OCI-M2 (cell line): ENCODE measurements around the gene PORCN.
A peak's percentile ranks its signal among the peaks of the same experiment; 100 is the strongest.

Source experiments
- DNase-seq: peaks from one replicate; lab custom pipeline; 2025; ENCODE audit not compliant: unreplicated experiment; lab: John Stamatoyannopoulos, UW

The PORCN gene

GRCh38 chrX:48508400-48509244 is at the start of gene PORCN:
TSS of gene PORCN (plus strand) at chrX:48508992. CDS start at chrX:48509821, 829 bp downstream.
- DNase-seq = no peak

GRCh38 chrX:48459483-48459882 is 49.3 kb upstream of the PORCN start:
- DNase-seq = no peak

GRCh38 chrX:48460031-48460430 is 48.8 kb upstream of the PORCN start:
- DNase-seq = no peak

- DNase-seq = no peak
These were observed 48.2 kb upstream of the PORCN start for GRCh38 chrX:48460606-48461005.

GRCh38 chrX:48461830-48462229 is 47.0 kb upstream of the PORCN start:
- DNase-seq = no peak

- no peak for DNase-seq
These were observed 43.4 kb upstream of the PORCN start for GRCh38 chrX:48465336-48465933.

GRCh38 chrX:48466696-48467095 is 42.1 kb upstream of the PORCN start:
- DNase-seq = no peak

GRCh38 chrX:48467281-48467761 is 41.5 kb upstream of the PORCN start:
- peak; percentile 54 for DNase-seq

GRCh38 chrX:48468247-48468671 is 40.5 kb upstream of the PORCN start:
- peak; percentile 31 for DNase-seq

- no peak for DNase-seq
These were observed 39.8 kb upstream of the PORCN start for GRCh38 chrX:48468693-48469691.

- DNase-seq = no peak
These were observed 38.5 kb upstream of the PORCN start, which contains the start of gene SLC38A5 for GRCh38 chrX:48470110-48470832. TSS of gene SLC38A5 (minus strand) at chrX:48470260. CDS start at chrX:48467924, 2,336 bp downstream.

- no peak for DNase-seq
These were observed 38.0 kb upstream of the PORCN start for GRCh38 chrX:48470833-48471118.

- no peak for DNase-seq
These were observed 37.3 kb upstream of the PORCN start for GRCh38 chrX:48471504-48471903.

- no peak for DNase-seq
These were observed 36.6 kb upstream of the PORCN start for GRCh38 chrX:48472225-48472624.

GRCh38 chrX:48472851-48473703 is 35.7 kb upstream of the PORCN start:
- no peak for DNase-seq

- DNase-seq = no peak
These were observed 35.1 kb upstream of the PORCN start for GRCh38 chrX:48473704-48473990.

GRCh38 chrX:48474127-48474526 is 34.7 kb upstream of the PORCN start:
- DNase-seq = no peak

- no peak for DNase-seq
These were observed 34.2 kb upstream of the PORCN start for GRCh38 chrX:48474581-48474980.

- DNase-seq = no peak
These were observed 33.5 kb upstream of the PORCN start for GRCh38 chrX:48475296-48475695.
